ENCODE data around the gene ARID1A. TPM values are rescaled to one million over a fixed set of nuclear protein-coding genes. Genes with fewer than 3 reads are reported as not detected.
"Not testable (repeated sequence)": the region's sequence is repeated elsewhere in the genome, so short reads cannot be mapped to it uniquely, and the experiment has no call there.

Gene ARID1A
- total RNA-seq, 1 donor from 2014 or later = 155 TPM

GRCh38 chr1:26794391-26794790 lies 98.6 kb downstream of the ARID1A start:
- Mint-ChIP-seq H3K4me1 (peaks cover under 1% of the 10 kb centered on the region), H3K4me3 (no peak overlapping the region), H3K27ac (ENCODE audit: unreplicated experiment) (no peak overlapping the region), H3K9me3 (no peaks in the 10 kb centered on the region), H3K36me3 (ENCODE audit: low read depth) (no peaks in the 10 kb centered on the region), H3K27me3 (ENCODE audit: low read depth) (no peaks in the 10 kb centered on the region)
- no peak for TF ChIP-seq CTCF (conservative IDR thresholded peaks at IDR 0.05)
- no peak for DNase-seq (ENCODE audit: low read depth, low spot score)

GRCh38 chr1:26797627-26798026 lies 101.8 kb downstream of the ARID1A start:
- H3K27me3 Mint-ChIP-seq (ENCODE audit: low read depth) = no peaks in the 10 kb centered on the region
- no peak for DNase-seq (ENCODE audit: low read depth, low spot score)
- peak overlapping the region; percentile 2 for H3K4me3 Mint-ChIP-seq
- peaks cover 2% of the 10 kb centered on the region for H3K9me3 Mint-ChIP-seq
- H3K4me1 Mint-ChIP-seq = peaks cover 18% of the 10 kb centered on the region
- no peak for TF ChIP-seq CTCF (conservative IDR thresholded peaks at IDR 0.05)
- H3K27ac Mint-ChIP-seq (ENCODE audit: unreplicated experiment) = peak overlapping the region; percentile 36
- no peaks in the 10 kb centered on the region for H3K36me3 Mint-ChIP-seq (ENCODE audit: low read depth)

GRCh38 chr1:26799479-26800142 lies 103.8 kb downstream of the ARID1A start:
- DNase-seq (ENCODE audit: low read depth, low spot score) = no peak
- H3K27ac Mint-ChIP-seq (ENCODE audit: unreplicated experiment) = no peak overlapping the region
- no peak for TF ChIP-seq CTCF (conservative IDR thresholded peaks at IDR 0.05)

GRCh38 chr1:26803932-26804331 lies 108.1 kb downstream of the ARID1A start:
- not testable (repeated sequence) for DNase-seq (ENCODE audit: low read depth, low spot score); H3K36me3 Mint-ChIP-seq (ENCODE audit: low read depth); H3K27ac Mint-ChIP-seq (ENCODE audit: unreplicated experiment); H3K4me3 Mint-ChIP-seq; H3K9me3 Mint-ChIP-seq; H3K27me3 Mint-ChIP-seq (ENCODE audit: low read depth)
- peaks cover 18% of the 10 kb centered on the region for H3K4me1 Mint-ChIP-seq

More at GRCh38 chr1:26799479-26800142, 103.8 kb downstream of the ARID1A start:
- no peak overlapping the region for H3K4me3 Mint-ChIP-seq
- H3K27me3 Mint-ChIP-seq (ENCODE audit: low read depth) = no peaks in the 10 kb centered on the region
- H3K4me1 Mint-ChIP-seq = peaks cover 18% of the 10 kb centered on the region
- H3K36me3 Mint-ChIP-seq (ENCODE audit: low read depth) = no peaks in the 10 kb centered on the region
- peaks cover 2% of the 10 kb centered on the region for H3K9me3 Mint-ChIP-seq

- not testable (repeated sequence) for H3K4me3 Mint-ChIP-seq; H3K27ac Mint-ChIP-seq (ENCODE audit: unreplicated experiment); H3K4me1 Mint-ChIP-seq; H3K9me3 Mint-ChIP-seq; H3K27me3 Mint-ChIP-seq (ENCODE audit: low read depth); H3K36me3 Mint-ChIP-seq (ENCODE audit: low read depth)
- TF ChIP-seq CTCF (conservative IDR thresholded peaks at IDR 0.05) = peak; percentile 81
- peak; percentile 72 for DNase-seq (ENCODE audit: low read depth, low spot score)
Measured at GRCh38 chr1:26810105-26810504, 114.3 kb downstream of the ARID1A start.

- no peaks in the 10 kb centered on the region for H3K4me1 Mint-ChIP-seq
- no peak for DNase-seq (ENCODE audit: low read depth, low spot score)
- H3K27ac Mint-ChIP-seq (ENCODE audit: unreplicated experiment) = no peak overlapping the region
- no peaks in the 10 kb centered on the region for H3K9me3 Mint-ChIP-seq
- peaks cover 2% of the 10 kb centered on the region for H3K36me3 Mint-ChIP-seq (ENCODE audit: low read depth)
- no peak for TF ChIP-seq CTCF (conservative IDR thresholded peaks at IDR 0.05)
- H3K27me3 Mint-ChIP-seq (ENCODE audit: low read depth) = no peaks in the 10 kb centered on the region
- H3K4me3 Mint-ChIP-seq = no peak overlapping the region
Measured at GRCh38 chr1:26811057-26811456, 115.2 kb downstream of the ARID1A start.

Measured in neural crest cell (in vitro differentiated cells).